ENCODE data around the gene GRK4.

DNA sequence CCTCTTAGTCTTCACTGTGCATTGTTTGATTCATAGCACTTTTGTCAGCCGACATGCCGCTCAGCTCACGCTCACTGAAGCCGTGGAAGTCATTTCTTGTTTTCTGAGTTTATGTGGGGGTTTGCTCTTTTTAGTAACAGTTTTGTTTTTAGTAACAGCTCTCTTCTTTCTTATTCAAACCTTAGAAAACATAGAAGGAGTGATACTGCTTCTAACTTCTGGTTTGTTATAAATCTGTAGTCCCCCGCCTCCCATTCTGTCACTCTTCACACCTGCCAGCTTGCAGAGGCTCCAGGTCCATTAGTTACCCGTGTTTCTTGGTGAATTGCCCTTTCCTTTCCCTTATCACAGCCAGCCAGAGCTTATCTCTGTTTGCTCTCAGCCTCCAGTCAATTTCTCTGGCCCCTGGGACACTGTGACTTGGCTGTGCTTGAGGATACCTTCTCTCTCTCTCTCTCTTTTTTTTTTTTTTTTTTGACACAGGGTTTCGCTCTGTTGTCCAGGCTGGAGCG, 50.5 kb downstream of the GRK4 start:
- TF ChIP-seq POLR2A (IDR thresholded peaks at IDR 0.05) (no peak), CTCF (IDR thresholded peaks at IDR 0.05) (no peak), POLR2AphosphoS5 (IDR thresholded peaks at IDR 0.05) (no peak)

Measured in breast epithelium (tissue), 3 donors.